Hepatic stellate cell (primary cell): Measurements from ENCODE around the gene XXYLT1.
"Not testable (repeated sequence)": the region's sequence is repeated elsewhere in the genome, so short reads cannot be mapped to it uniquely, and the experiment has no call there.

Experiments used
- DNase-seq: peaks from one replicate; pipeline ENCODE4 v3.0.0; 2011; ENCODE audit warnings: low spot score

Gene XXYLT1

GRCh38 chr3:195207731-195208130 lies 63.2 kb downstream of the XXYLT1 start:
- no peak for DNase-seq

GRCh38 chr3:195207056-195207455 lies 63.9 kb downstream of the XXYLT1 start:
- DNase-seq, result no peak

- DNase-seq, result no peak
Observed at GRCh38 chr3:195204360-195205163, 66.4 kb downstream of the XXYLT1 start.

- no peak for DNase-seq
Observed at GRCh38 chr3:195203606-195204005, 67.4 kb downstream of the XXYLT1 start.

GRCh38 chr3:195201295-195201694 lies 69.7 kb downstream of the XXYLT1 start:
- DNase-seq, result no peak

- DNase-seq, result no peak
Observed at GRCh38 chr3:195200010-195200822, 70.7 kb downstream of the XXYLT1 start.

GRCh38 chr3:195198426-195199346 lies 72.3 kb downstream of the XXYLT1 start:
- DNase-seq, result no peak

- DNase-seq, result peak; percentile 57
Observed at GRCh38 chr3:195197765-195198425, 73.1 kb downstream of the XXYLT1 start.

GRCh38 chr3:195196266-195196665 lies 74.7 kb downstream of the XXYLT1 start:
- DNase-seq, result peak; percentile 64

GRCh38 chr3:195195321-195196209 lies 75.4 kb downstream of the XXYLT1 start:
- DNase-seq, result no peak

- no peak for DNase-seq
Observed at GRCh38 chr3:195194559-195195206, 76.3 kb downstream of the XXYLT1 start.

- DNase-seq, result no peak
Observed at GRCh38 chr3:195191580-195191979, 79.4 kb downstream of the XXYLT1 start.

- DNase-seq, result no peak
Observed at GRCh38 chr3:195189821-195190220, 81.1 kb downstream of the XXYLT1 start.

GRCh38 chr3:195188426-195188927 lies 82.5 kb downstream of the XXYLT1 start:
- DNase-seq, result no peak

GRCh38 chr3:195187609-195188425 lies 83.1 kb downstream of the XXYLT1 start:
- DNase-seq, result peak; percentile 42

- not testable (repeated sequence) for DNase-seq
Observed at GRCh38 chr3:195186710-195187047, 84.3 kb downstream of the XXYLT1 start.

GRCh38 chr3:195186041-195186709 lies 84.8 kb downstream of the XXYLT1 start:
- DNase-seq, result no peak

- no peak for DNase-seq
Observed at GRCh38 chr3:195185583-195185982, 85.4 kb downstream of the XXYLT1 start.
